GM18951 (cell line): Measurements from ENCODE around the gene SERINC5.

Experiments used
- POLR2A ChIP-seq: IDR thresholded peaks from 4 replicates; pipeline ENCODE4 v1.6.1; 2011; ENCODE audit warnings: mild to moderate bottlenecking; ENCODE audit not compliant: insufficient read length, insufficient read depth; ENCODE audit errors: extremely low read depth
- in situ Hi-C: fragments of 300-500 bp; cut with MboI; formaldehyde crosslinking; loops from one replicate; pipeline ENCODE4 v1.12.0; 2022; ENCODE audit warnings: low sequenced_read_pairs, mixed read lengths, inconsistent platforms; ENCODE audit not compliant: unreplicated experiment

The SERINC5 gene

GRCh38 chr5:80109646-80110478 lies 146.0 kb downstream of the SERINC5 start:
- in situ Hi-C loops = no loop called here

GRCh38 chr5:80106916-80107315 lies 148.9 kb downstream of the SERINC5 start:
- in situ Hi-C loops = no loop called here
- TF ChIP-seq POLR2A = no peak

More at GRCh38 chr5:80109646-80110478, 146.0 kb downstream of the SERINC5 start:
- no peak for TF ChIP-seq POLR2A

- in situ Hi-C loops = no loop called here
Observed at GRCh38 chr5:80105698-80106439, 150.0 kb downstream of the SERINC5 start.

GRCh38 chr5:80103371-80103770 lies 152.5 kb downstream of the SERINC5 start:
- TF ChIP-seq POLR2A = no peak
- in situ Hi-C loops = no loop called here

More at GRCh38 chr5:80105698-80106439, 150.0 kb downstream of the SERINC5 start:
- TF ChIP-seq POLR2A = no peak

- in situ Hi-C loops = no loop called here
- no peak for TF ChIP-seq POLR2A
Observed at GRCh38 chr5:80101993-80102392, 153.9 kb downstream of the SERINC5 start.

- in situ Hi-C loops = loop anchor here (10.0 kb wide), 1 partner anchor 187 kb away; no protein-coding TSS in a partner anchor
Observed at GRCh38 chr5:80097451-80097850, 158.4 kb downstream of the SERINC5 start.

GRCh38 chr5:80094236-80094738 lies 161.6 kb downstream of the SERINC5 start:
- no peak for TF ChIP-seq POLR2A
- in situ Hi-C loops = loop anchor here (10.0 kb wide), 1 partner anchor 191 kb away; no protein-coding TSS in a partner anchor

More at GRCh38 chr5:80097451-80097850, 158.4 kb downstream of the SERINC5 start:
- no peak for TF ChIP-seq POLR2A

- TF ChIP-seq POLR2A = no peak
- in situ Hi-C loops = loop anchor here (10.0 kb wide), 1 partner anchor 191 kb away; no protein-coding TSS in a partner anchor
Observed at GRCh38 chr5:80093796-80094195, 162.1 kb downstream of the SERINC5 start.

GRCh38 chr5:80092486-80093107 lies 163.3 kb downstream of the SERINC5 start:
- in situ Hi-C loops = loop anchor here (10.0 kb wide), 1 partner anchor 192 kb away; no protein-coding TSS in a partner anchor
- TF ChIP-seq POLR2A = no peak

GRCh38 chr5:80091792-80092192 lies 164.1 kb downstream of the SERINC5 start:
- in situ Hi-C loops = loop anchor here (10.0 kb wide), 1 partner anchor 193 kb away; no protein-coding TSS in a partner anchor

- no peak for TF ChIP-seq POLR2A
- in situ Hi-C loops = loop anchor here (10.0 kb wide), 1 partner anchor 194 kb away; no protein-coding TSS in a partner anchor
Observed at GRCh38 chr5:80090884-80091166, 165.0 kb downstream of the SERINC5 start.

- no peak for TF ChIP-seq POLR2A
- in situ Hi-C loops = no loop called here
Observed at GRCh38 chr5:80083101-80083890, 172.6 kb downstream of the SERINC5 start.
